Glomerular endothelial cell (primary cell): ENCODE measurements around the gene FGF14. TPM values are rescaled to one million over a fixed set of nuclear protein-coding genes. Genes with fewer than 3 reads are reported as not detected.
A peak's percentile ranks its signal among the peaks of the same experiment; 100 is the strongest.

Experiments
- DNase-seq: peaks from one replicate; pipeline ENCODE4 v3.0.0-alpha.2; 2011; ENCODE audit warnings: low read depth, low spot score; ENCODE audit errors: extremely low read depth
- total RNA-seq: library from RNA; depleted of rRNA; stranded (reverse); fragments of >200 nt; gene quantifications from 2 replicates; pipeline ENCODE4 v1.2.3, GENCODE V29; 2015

FGF14 gene
- total RNA-seq, result 0.06 TPM in 1 of 2 replicates, not detected in the other

DNA sequence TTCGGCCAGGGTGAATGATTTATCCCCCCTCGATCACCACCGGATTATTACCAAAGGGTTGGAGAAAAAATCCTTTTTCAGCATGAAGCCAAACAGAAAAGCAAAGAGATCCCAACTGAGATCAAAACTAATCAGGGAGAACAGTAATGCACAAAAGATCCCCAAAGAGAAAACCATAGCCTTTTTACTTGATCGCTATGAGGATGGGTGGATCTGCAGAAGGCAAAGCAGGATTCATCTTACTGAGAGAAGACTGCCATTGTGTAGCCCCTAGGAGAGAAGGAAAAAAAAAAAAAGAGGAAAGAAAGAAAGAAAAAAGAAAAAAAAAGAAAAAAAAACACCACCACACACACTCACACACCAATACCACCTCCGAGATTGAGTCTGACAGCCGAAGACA lies at the start of gene FGF14:
FGF14 (minus strand) TSS at position 283 of the 400 bp plus-strand sequence.
- no peak for DNase-seq

DNA sequence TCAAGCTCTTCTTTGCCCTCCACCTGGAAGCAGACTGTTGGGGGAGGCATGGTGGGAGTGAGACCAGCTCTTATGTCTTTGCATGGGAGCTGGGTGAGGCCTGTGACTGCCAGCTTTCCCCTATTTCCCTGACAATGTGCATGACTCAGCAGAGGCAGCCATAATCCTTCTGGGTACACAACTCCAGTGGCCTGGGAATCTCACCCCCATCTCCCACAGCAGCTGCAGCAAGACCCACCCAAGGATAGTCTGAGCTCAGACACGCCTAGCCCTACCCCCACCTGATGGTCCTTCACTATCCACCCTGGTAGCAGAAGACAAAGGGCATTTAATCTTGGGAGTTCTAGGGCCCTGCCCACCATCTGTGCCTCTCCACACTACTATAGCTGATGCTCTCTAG lies 41.4 kb upstream of the FGF14 start:
- no peak for DNase-seq

DNA sequence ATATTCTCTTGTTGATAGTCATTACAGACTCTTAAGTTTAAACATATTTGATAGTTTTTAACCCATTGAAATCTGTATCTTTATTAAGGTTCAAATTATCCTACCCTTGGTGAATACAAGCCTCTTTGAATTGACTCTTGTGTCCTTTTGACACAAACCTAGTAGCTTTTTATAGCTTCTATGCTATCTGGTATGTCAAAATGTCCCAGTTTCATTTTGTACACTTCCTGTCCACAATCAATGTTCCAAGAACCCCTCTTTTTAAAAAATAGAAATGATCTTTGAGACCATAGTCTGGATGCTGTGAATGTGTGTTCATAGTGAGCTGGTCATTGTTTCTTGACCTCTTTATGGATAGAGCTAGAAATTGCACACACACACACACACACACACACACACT lies 39.2 kb upstream of the FGF14 start:
- DNase-seq, result no peak

DNA sequence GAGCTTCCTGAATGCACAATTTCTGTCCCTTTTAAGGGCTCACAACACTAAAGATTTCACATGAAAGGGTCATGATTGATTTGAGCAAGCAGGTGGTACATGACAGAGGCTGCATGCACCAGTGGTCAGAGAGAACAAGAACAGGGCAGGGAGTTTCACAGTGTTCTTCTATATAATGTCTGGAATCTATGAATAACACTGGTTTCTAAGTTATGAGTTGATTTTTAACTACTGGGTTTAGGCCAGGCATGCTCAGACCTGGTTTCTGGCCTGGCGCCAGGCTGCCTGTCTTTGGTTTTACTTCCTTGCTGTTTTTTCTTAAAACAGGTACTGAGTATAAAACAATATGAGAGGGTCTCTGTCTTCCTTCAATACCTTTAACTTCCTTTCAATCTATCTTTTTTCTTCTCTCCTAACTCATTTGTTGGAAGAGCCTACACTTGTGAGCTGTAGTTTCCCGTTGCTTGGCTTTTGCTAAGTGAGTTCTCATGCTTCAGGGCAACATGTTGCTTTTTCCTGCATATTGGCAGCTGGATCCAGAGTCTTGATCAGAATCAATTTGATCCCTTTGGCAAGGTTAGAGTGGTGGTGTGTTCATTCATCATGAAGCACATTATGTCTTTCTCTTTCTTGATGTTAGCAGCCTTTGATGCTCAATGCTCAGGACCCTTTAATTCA lies 38.5 kb upstream of the FGF14 start:
- no peak for DNase-seq

DNA sequence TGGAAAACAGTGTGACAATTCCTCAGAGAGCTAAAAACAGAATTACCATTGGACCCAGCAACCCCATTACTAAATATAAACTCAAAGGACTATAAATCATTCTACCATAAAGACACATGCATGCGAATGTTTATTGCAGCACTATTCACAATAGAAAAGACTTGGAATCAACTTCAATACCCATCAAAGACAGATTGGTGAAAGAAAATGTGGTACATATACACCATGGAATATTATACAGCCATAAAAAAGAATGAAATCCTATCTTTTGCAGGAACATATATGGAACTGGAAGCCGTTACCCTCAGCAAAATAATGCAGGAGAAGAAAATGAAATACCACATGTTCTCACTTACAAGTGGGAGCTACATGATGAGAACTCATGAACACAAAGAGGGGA lies 20.8 kb upstream of the FGF14 start:
- no peak for DNase-seq

DNA sequence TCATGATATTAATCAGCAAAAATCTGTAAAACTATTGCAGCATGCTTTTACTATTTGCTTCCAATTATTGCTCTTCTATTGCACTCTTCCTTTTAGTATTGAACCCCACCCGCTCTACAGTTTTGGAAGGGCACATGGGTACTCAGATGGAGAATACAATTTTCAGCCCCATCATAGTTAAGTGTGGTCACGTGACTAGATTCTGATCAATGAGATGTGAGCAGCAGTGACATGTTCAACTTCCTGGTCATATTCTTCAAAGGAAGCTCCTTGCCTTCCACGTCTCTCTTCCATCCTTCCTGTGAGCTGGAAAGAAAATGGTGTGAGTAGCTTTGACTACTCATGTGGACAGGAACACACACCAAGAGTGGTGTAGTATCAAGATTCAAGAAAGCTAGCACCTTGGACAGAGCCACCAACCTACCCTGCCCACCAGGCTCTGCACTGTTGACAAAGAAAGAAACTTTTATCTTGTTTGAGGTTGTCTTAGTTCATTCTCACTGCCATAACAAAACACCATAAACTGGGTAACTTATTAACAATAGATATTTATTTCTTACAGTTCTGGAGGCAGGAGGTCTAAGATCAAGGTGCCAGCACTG lies 3.8 kb upstream of the FGF14 start:
- DNase-seq, result no peak

DNA sequence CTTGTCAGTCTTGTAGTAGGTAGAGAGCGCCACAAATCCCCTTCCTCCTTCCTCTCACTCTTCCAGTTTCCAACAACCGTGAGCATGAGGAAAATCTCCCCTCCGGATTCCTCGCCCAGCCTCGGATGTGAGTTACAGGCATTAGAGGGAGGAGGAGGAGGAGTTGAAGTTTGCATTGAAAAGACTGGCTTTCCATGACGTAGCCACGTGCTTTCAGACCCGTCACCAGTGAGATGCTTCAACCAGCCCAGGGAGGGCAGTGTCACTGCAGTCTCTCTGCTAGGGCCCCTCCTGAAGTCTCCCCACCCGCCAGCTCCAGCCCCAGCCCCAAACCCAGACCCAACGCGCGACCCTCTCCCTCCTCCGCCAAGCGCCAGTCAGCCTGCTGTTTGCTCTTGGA lies 442 bp upstream of the FGF14 start:
- DNase-seq, result no peak

DNA sequence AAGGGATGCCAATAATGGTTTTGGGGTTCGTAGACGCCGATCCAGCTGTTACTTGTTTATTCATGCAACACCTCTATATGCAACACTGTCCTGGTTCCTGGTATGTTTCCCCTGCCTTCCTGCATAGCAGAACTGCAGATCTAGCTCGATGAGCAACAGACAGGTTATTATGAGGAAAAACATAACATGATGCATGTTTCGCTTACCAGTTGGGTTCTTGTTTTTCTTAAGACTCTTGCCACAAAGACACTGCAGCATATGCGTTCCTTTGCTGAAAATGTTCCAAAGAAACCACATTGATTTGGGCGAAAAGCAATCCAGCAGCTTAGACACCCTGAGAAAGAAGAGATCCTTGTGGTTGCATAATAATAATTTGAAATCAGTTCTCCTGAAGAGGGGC lies 583 bp downstream of the FGF14 start:
- DNase-seq, result no peak

DNA sequence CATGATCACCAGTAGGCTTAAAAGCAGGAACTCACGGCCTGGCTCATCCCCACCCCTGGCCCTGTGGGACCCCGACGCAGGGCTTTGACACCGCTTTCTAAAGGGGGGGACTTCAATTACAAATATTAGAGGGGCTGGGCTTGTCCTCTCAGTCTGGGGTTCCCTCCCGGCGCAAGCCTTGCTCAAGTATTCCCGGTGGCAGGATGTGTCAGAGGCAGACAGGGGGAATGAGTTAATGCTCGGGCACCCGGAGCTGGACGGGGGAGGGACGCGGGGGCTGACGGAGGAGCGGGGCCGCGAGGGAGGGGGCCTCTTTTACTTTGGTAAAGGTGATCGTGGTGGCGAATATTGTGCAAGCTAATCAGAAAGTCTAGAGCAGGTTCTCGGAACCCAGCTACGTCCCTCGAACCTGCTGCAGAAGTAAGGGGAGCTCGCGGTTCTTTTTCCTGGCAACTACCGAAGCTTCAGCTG lies 1.1 kb downstream of the FGF14 start:
- DNase-seq, result no peak

DNA sequence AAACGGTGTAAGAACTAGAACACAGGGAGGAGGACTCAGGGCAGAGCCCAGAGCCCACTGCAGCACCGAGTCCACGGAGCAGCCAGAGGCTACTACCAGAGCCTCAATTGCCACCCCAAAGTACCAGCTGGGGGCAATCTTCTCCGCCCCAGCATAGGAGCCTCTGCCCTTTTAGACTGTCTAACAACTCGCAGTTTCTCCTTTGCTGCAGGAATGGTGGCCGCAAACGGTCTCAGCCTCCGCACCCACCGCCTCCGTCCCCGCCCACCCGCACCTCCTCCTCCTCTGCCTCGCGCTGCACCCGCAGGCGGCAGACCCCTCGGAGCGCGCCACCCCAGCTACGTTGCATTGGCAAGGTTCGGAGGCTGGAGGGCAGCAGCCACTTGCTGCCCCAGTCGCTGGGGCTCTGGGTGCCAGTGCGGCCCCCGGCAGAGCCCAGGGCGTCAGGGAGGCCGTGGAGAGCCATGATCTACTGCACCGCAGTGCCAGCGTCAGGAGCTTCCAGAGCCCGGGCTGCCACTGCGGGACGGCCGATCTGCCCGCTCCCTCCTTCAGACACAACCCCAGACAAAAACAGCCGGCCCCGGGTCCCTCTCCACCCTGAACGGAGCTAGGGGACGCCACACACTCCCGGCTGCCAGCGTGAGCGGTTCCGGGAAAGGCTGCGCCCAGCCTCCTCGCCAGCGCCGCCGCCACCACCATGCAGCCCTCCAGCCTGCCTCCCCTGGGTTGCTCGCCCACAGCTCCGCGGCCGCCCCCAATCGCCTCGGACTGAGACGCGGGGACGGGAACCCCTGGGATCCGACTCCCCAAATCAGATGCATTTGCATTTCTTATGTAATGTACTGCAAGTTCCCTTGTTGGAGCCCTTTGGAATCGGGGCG lies 1.8 kb downstream of the FGF14 start:
- no peak for DNase-seq

DNA sequence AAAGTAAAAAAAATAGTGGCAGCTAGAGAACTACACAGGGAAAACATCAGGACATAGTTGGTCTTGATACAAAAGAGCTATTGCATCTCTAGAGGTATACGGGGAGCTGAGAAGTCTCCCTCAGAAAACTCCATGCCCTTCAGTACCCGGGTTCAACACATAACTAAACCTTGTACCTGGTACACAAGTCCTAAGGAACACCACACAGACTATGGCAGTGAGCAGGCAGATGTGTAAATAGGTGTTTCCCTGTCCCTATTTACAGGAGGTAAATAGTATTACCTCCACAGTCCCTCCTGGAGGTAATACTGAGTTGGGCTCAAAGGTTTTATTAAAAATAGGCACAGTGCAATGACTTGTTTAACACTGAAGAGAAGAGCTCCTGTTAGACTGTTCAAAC lies 5.9 kb downstream of the FGF14 start:
- no peak for DNase-seq

DNA sequence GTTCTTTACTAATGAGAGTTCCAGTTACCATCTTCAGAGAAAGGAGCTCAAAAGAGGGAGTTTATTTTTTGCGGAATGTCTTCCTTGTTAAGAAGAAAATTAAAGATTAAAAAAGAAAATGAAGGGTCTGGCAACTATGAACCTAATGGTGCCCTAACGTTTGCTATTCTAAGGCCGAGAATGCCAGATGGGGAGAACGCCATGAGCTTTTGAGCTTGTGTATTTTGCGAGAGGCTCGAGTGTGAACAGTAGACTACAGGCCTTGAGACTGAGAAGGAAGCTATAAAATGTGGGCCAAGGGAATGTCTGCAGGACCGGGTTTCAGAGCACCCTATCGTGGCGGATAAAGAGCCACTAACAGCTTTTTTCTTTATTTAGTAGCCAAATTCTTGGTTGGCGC lies 6.7 kb downstream of the FGF14 start:
- no peak for DNase-seq

DNA sequence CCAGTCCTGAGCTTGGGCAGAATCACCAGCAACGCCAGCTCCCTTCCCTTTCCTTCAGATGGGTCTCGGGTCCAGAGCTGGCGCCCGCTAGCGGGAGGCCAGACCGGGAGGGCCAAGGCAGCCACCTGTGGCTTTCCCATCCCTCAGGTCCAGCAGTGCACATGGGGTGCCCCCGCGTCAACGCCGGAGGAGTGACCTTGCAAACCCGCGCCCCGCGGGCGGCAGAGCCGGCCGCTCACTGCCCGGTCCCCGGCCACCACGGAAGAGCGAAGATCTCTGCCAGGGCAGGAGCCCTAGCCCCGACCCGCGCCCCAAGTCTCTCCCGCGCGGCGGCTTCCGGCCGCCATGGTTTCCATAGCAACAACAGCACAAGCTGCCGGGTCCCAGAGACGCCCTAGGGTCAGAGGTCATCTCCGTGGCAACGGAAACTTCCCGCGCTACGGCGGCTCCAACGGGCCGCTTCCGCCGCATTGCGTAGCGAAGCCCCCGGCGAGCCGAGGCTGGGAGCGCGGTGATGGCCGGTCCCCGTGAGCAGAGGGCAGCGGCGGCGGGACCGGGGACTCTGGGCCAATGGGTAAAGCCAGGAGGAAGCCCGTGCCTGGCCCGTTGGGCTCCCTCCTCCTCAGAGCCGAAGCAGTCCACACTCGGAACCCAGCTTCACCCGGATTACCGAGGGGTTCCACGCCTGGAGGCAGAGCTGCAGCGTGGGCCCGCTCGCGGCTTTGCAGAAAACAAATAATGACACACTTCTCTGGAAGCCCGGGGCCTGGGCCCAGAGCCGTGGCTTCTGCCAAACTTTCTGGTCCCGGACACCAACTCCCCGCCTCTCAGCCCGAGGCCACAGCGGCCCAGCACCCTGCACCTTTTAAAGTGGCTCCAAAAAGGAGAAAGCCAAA lies 7.4 kb downstream of the FGF14 start:
- DNase-seq, result peak; percentile 18

DNA sequence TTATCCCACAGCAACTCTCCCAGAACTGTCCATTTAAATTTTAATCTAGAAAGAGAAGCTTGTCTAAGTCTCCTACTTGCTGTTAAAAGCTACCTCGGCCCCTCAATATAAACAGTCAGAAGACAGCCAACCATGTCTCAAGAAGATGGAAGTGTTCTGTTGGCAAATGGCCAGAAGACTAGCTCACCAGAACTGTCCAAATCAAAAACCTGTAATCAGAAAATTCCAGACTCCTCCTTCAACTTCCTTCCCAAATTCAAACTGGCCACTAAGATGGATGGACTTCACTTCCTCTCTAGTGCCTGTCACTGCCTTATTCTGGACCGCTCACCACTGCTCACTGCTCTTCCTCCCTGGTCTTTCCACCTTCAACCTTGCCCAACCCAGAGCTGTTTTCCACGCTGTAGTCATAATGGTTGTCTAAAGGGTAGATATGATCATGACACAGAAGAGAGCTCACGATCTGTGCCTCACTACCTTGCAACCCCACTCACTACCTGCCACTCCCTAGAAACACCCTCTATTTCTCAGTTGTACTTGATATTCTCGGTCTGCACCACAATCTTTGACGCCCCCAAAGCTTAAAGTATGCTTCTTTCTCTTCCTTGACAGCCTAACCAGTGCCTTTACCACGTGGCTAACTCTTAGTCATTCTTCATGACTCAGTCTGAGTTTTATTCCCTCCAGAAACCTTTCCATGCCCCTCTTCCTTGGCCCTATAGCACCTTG lies 9.2 kb downstream of the FGF14 start:
- DNase-seq, result no peak

DNA sequence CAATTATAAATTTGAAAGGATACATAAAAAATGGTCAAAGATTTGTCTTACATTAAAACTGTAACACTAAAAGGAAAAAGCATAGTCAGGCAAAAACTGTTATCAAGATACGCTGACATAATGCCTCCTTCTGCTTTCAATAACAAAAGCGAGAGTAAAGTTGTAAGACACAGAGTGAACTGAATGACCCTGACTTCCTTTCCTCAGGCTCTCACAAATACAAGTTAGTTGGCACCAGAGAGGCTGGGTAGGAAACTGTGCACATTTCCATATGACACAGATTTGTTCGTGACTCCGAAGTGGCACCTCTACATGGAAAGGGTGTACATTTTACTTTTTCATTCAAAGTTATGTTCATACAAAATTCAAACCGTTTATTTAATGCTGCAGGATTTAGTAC lies 15.4 kb downstream of the FGF14 start:
- DNase-seq, result no peak

DNA sequence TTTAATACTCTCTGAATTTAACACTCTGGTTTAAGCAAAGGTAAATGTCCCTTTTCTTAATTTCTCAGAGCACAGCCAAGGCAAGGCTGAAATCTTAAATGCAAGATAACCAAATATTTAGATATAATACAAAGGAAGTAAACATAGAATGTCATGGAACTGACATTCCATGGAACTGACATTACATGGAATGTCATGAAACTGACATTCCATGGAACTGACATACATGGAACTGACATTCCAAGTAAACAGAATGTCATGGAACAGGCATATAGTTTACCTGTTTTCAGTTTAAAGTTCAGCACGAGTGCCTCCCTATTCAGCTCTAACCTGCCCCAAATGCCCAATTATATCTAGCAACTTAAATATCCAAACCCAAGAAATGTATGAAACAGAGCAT lies 21.8 kb downstream of the FGF14 start:
- no peak for DNase-seq

DNA sequence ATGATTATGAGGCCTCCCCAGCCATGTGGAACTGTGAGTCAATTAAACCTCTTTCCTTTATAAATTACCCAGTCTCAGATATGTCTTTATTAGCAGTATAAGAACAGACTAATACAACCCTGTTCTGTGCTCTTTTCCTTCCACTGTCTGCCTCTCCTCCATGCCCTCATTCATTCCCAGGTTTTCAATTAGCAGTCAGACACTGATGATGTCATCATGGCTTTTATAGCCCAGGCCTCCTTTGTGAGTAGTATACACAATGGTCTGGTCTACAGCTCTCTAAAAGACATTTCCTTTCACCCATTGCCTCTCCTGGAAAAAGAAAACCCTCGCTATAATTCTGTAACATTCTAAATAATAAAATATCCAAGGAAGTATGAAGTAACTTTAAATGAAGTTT lies 25.5 kb downstream of the FGF14 start:
- no peak for DNase-seq

DNA sequence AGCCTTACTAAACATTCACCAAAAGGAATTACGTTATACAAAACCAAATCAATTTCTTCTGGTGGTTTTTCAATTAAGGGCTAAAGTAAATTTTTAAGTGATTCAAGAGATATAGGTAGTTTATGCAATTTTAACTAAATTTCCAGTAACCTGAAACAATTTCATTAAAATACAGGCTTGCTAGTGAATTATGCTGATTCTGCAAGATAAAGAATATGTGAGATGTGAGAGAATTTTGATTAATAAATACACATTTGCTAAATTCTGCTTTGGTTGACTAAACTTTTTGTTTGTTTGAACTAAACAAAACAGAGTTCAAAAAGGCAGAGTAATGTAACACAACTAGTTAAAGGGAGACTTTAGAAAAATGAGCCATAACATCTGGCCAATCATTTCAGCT lies 27.1 kb downstream of the FGF14 start:
- DNase-seq, result no peak

DNA sequence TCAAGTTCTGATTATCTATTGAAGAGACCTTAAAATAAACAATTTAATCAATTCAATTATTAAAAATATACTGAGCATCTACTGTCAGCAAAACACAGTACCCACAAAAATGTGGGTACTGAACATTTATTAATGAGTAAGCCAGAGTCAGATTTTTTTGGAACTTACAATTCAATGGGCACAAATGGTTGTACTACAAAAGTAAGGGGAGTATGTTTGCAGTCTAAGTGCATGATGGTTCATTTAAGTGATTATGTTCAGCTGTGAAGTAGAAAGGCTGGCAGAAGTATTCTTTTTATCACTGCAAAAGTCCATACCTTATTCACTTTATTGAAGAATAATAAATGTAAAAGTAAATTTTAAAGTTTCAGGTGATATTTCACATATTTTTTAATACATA lies 27.6 kb downstream of the FGF14 start:
- DNase-seq, result no peak

DNA sequence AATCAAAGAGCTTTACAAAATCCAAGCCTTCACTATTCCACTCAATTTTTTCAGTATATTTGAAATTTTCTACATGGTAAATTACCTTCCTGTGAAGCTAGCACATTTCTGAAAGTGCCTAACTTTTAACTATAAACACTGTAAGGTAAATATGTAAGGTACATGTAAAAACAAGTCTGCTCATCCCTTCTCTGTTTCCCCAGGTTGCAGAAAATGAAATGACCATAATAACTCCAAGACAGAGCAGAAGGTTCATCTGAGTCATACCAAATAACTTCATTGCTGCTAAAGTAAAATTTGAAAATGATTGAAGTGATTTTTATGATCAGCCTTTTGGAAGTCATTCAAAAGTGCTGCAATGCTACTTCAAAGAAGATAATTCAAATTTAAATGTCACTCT lies 28.6 kb downstream of the FGF14 start:
- no peak for DNase-seq
